Stimulated activated CD8-positive, alpha-beta memory T cell treated with anti-CD3 and anti-CD28 coated beads, Interleukin-12 subunit alpha, Interleukin-12 subunit beta, amount 100 ng/mL, for 1 hour (primary cell): ENCODE data around the gene FRG2C.
"Not testable (repeated sequence)": the region's sequence is repeated elsewhere in the genome, so short reads cannot be mapped to it uniquely, and the experiment has no call there.

ENCODE experiments used
- DNase-seq: peaks from one replicate; pipeline ENCODE4 v3.0.0-alpha.2; 2020; ENCODE audit warnings: low read depth

The FRG2C gene

GRCh38 chr3:75664028-75664427 is at the start of gene FRG2C:
FRG2C (plus strand) TSS chr3:75664328; CDS start chr3:75664380, 52 bp downstream.
- not testable (repeated sequence) for DNase-seq

GRCh38 chr3:75618666-75619305 is 45.3 kb upstream of the FRG2C start:
- DNase-seq: not testable (repeated sequence)

- DNase-seq: not testable (repeated sequence)
These were observed 44.6 kb upstream of the FRG2C start for GRCh38 chr3:75619481-75620031.

GRCh38 chr3:75621772-75622171 is 42.4 kb upstream of the FRG2C start:
- not testable (repeated sequence) for DNase-seq

- not testable (repeated sequence) for DNase-seq
These were observed 40.5 kb upstream of the FRG2C start for GRCh38 chr3:75623656-75624055.

GRCh38 chr3:75630887-75631535 is 33.1 kb upstream of the FRG2C start:
- not testable (repeated sequence) for DNase-seq

GRCh38 chr3:75631541-75631940 is 32.6 kb upstream of the FRG2C start:
- DNase-seq: no peak

GRCh38 chr3:75638947-75639346 is 25.2 kb upstream of the FRG2C start:
- DNase-seq: not testable (repeated sequence)

- DNase-seq: not testable (repeated sequence)
These were observed 23.0 kb upstream of the FRG2C start for GRCh38 chr3:75641107-75641517.

- not testable (repeated sequence) for DNase-seq
These were observed 20.9 kb upstream of the FRG2C start for GRCh38 chr3:75643031-75643800.

GRCh38 chr3:75645548-75645947 is 18.6 kb upstream of the FRG2C start:
- not testable (repeated sequence) for DNase-seq

GRCh38 chr3:75650191-75650590 is 13.9 kb upstream of the FRG2C start:
- no peak for DNase-seq

GRCh38 chr3:75655101-75655904 is 8.8 kb upstream of the FRG2C start:
- DNase-seq: not testable (repeated sequence)

- not testable (repeated sequence) for DNase-seq
These were observed 8.2 kb upstream of the FRG2C start for GRCh38 chr3:75655956-75656355.

GRCh38 chr3:75658411-75659107 is 5.6 kb upstream of the FRG2C start:
- DNase-seq: not testable (repeated sequence)

- not testable (repeated sequence) for DNase-seq
These were observed 5.1 kb upstream of the FRG2C start for GRCh38 chr3:75659108-75659433.

GRCh38 chr3:75665626-75666025 is 1.5 kb downstream of the FRG2C start:
- not testable (repeated sequence) for DNase-seq

- DNase-seq: not testable (repeated sequence)
These were observed 3.9 kb downstream of the FRG2C start for GRCh38 chr3:75667757-75668701.

GRCh38 chr3:75668759-75669347 is 4.7 kb downstream of the FRG2C start:
- DNase-seq: not testable (repeated sequence)
